ENCODE results near the gene DMAC2. TPM values are rescaled to one million over a fixed set of nuclear protein-coding genes. Genes with fewer than 3 reads are reported as not detected.
"Not testable (repeated sequence)": the region's sequence is repeated elsewhere in the genome, so short reads cannot be mapped to it uniquely, and the experiment has no call there.

DMAC2 gene
- total and polyA plus RNA-seq, 3 donors from 2014 or later: 24.6 to 35.8 (median 26.7) TPM

- Histone ChIP-seq H3K36me3 (ENCODE audit: low read depth, missing control alignments) (no peaks in the 10 kb centered on the region), H3K27me3 (no peaks in the 10 kb centered on the region), H3K4me3 (peak overlapping the region in 1 of 2 donors; percentile 1), H3K27ac (peak overlapping the region; percentile 21 to 58), H3K4me1 (no peaks in the 10 kb centered on the region), H3K9me3 (no peaks in the 10 kb centered on the region)
- intact Hi-C loops (cut with DNase I; ENCODE audit: low total_unique reads): no loop called here
- no peak for TF ChIP-seq POLR2A (IDR thresholded peaks at IDR 0.05)
- TF ChIP-seq, protein P1, sequence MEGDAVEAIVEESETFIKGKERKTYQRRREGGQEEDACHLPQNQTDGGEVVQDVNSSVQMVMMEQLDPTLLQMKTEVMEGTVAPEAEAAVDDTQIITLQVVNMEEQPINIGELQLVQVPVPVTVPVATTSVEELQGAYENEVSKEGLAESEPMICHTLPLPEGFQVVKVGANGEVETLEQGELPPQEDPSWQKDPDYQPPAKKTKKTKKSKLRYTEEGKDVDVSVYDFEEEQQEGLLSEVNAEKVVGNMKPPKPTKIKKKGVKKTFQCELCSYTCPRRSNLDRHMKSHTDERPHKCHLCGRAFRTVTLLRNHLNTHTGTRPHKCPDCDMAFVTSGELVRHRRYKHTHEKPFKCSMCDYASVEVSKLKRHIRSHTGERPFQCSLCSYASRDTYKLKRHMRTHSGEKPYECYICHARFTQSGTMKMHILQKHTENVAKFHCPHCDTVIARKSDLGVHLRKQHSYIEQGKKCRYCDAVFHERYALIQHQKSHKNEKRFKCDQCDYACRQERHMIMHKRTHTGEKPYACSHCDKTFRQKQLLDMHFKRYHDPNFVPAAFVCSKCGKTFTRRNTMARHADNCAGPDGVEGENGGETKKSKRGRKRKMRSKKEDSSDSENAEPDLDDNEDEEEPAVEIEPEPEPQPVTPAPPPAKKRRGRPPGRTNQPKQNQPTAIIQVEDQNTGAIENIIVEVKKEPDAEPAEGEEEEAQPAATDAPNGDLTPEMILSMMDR (IDR thresholded peaks at IDR 0.05): no peak
- DNase-seq: no peak
- WGBS, 2 donors: 34 to 50% methylated on average over 15 of the region's 15 CpGs
Observed at GRCh38 chr19:41478875-41479756, 39.4 kb upstream of the DMAC2 start.

GRCh38 chr19:41478171-41478570 is 38.5 kb upstream of the DMAC2 start:
- 57 to 77% methylated on average over 7 to 8 of the region's 8 CpGs for WGBS, 2 donors
- TF ChIP-seq POLR2A (IDR thresholded peaks at IDR 0.05): no peak
- TF ChIP-seq, protein P1 (IDR thresholded peaks at IDR 0.05): no peak
- no peaks in the 10 kb centered on the region for H3K27me3 ChIP-seq
- H3K9me3 ChIP-seq: no peaks in the 10 kb centered on the region
- H3K36me3 ChIP-seq (ENCODE audit: low read depth, missing control alignments): no peaks in the 10 kb centered on the region
- H3K27ac ChIP-seq: peak overlapping the region in 1 of 2 donors; percentile 21
- DNase-seq: no peak
- peak overlapping the region in 1 of 2 donors; percentile 1 for H3K4me3 ChIP-seq
- intact Hi-C loops (cut with DNase I; ENCODE audit: low total_unique reads): no loop called here
- no peaks in the 10 kb centered on the region for H3K4me1 ChIP-seq

GRCh38 chr19:41476583-41476982 is 36.9 kb upstream of the DMAC2 start:
- intact Hi-C loops (cut with DNase I; ENCODE audit: low total_unique reads): no loop called here
- H3K4me1 ChIP-seq: no peaks in the 10 kb centered on the region
- TF ChIP-seq, protein P1 (IDR thresholded peaks at IDR 0.05): no peak
- no peak for TF ChIP-seq POLR2A (IDR thresholded peaks at IDR 0.05)
- no peaks in the 10 kb centered on the region for H3K36me3 ChIP-seq (ENCODE audit: low read depth, missing control alignments)
- no peak overlapping the region for H3K27ac ChIP-seq
- H3K9me3 ChIP-seq: no peaks in the 10 kb centered on the region
- no peaks in the 10 kb centered on the region for H3K27me3 ChIP-seq
- no peak for DNase-seq
- no peak overlapping the region for H3K4me3 ChIP-seq

DNA sequence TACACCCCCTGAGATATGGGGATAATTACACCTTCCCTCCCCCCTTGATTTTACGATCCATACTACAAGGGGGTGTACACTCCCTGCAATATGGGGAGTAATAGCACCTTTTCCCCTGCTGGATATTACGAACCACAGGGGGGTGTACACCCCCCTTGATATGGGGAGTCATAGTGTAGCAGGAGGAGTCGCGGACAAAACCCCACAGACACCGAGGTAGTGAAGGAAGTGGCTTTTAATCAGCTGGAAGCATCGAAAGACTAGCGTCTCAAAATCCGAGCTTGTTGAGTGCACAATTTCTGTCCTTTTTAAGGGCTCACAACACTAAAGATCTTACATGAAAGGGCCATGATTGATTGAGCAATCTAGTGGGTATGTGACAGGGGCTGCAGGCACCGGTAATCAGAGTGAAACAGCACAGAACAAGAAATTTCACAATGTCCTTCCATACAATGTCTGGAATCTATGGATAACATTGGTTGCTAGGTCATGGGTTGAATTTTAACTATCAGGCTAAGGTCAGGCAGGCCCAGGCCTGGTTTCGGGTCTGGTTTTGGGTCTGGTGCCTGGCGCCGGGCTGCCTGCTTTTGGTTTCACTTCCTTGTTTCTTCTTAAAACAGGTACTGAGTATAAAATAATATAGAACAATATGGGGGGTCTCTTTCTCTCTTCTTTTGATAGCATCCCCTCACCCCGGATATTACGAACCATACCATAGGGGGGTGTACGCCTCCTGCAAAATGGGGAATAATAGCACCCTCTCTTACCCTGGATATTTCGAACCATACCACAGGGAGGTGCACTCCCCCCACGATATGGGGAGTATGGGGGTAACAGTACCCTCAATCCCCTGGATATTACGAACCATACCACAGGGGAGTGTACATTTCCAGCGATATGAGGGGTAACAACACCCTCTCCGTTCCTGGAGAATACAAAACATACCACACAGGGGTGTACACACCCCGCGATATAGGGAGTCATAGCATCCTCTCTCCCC is 23.8 kb upstream of the DMAC2 start:
- not testable (repeated sequence) for DNase-seq

GRCh38 chr19:41462497-41462896 is 22.8 kb upstream of the DMAC2 start:
- H3K27me3 ChIP-seq: no peaks in the 10 kb centered on the region
- intact Hi-C loops (cut with DNase I; ENCODE audit: low total_unique reads): no loop called here
- H3K36me3 ChIP-seq (ENCODE audit: low read depth, missing control alignments): no peaks in the 10 kb centered on the region
- H3K4me3 ChIP-seq: no peak overlapping the region
- no peaks in the 10 kb centered on the region for H3K9me3 ChIP-seq
- H3K4me1 ChIP-seq: no peaks in the 10 kb centered on the region
- 68 to 83% methylated on average over 6 of the region's 6 CpGs for WGBS, 2 donors
- DNase-seq: no peak
- H3K27ac ChIP-seq: no peak overlapping the region
- TF ChIP-seq, protein P1 (IDR thresholded peaks at IDR 0.05): no peak
- no peak for TF ChIP-seq POLR2A (IDR thresholded peaks at IDR 0.05)

More for the DNA sequence above, 23.8 kb upstream of the DMAC2 start:
- H3K27ac ChIP-seq; H3K4me1 ChIP-seq; intact Hi-C loops (cut with DNase I; ENCODE audit: low total_unique reads); H3K27me3 ChIP-seq; H3K36me3 ChIP-seq (ENCODE audit: low read depth, missing control alignments); H3K9me3 ChIP-seq; H3K4me3 ChIP-seq: not testable (repeated sequence)
- 80 to 81% methylated on average over 22 of the region's 22 CpGs for WGBS, 2 donors

Measured in testis (tissue), 3 donors.